Neural progenitor cell (in vitro differentiated cells): ENCODE results near the gene TFE3. TPM values are rescaled to one million over a fixed set of nuclear protein-coding genes. Genes with fewer than 3 reads are reported as not detected.
A peak's percentile ranks its signal among the peaks of the same experiment; 100 is the strongest.

Source experiments
- DNase-seq: peaks from one replicate; pipeline ENCODE4 v3.0.0-alpha.2; 2016; ENCODE audit warnings: low spot score
- H2AFZ ChIP-seq: fragments of 200-600 bp; sonication (generic); replicated peaks from 2 replicates; pipeline ENCODE4 v1.6.1; 2016; ENCODE audit warnings: antibody characterized with exemption
- H3F3A ChIP-seq: fragments of 200-600 bp; sonication (generic); 2 replicates; pipeline ENCODE4 v1.6.1; 2016; ENCODE audit warnings: antibody characterized with exemption, low read depth
- H3K27ac ChIP-seq: fragments of 200-600 bp; sonication (generic); 2 replicates; pipeline ENCODE4 v1.5.1; 2016; ENCODE audit warnings: mild to moderate bottlenecking
- H3K27me3 ChIP-seq: fragments of 200-600 bp; sonication (generic); 2 replicates; pipeline ENCODE4 v1.6.1; 2016; ENCODE audit warnings: mild to moderate bottlenecking, moderate library complexity
- H3K36me3 ChIP-seq: fragments of 200-600 bp; sonication (generic); 2 replicates; pipeline ENCODE4 v1.5.1; 2016
- H3K4me1 ChIP-seq: fragments of 200-600 bp; sonication (generic); 2 replicates; pipeline ENCODE4 v1.6.1; 2016; ENCODE audit warnings: mixed run types
- H3K4me2 ChIP-seq: fragments of 200-600 bp; sonication (generic); 2 replicates; pipeline ENCODE4 v1.6.1; 2016
- H3K4me3 ChIP-seq: fragments of 200-600 bp; sonication (generic); 2 replicates; pipeline ENCODE4 v1.5.1; 2016
- H3K79me2 ChIP-seq: fragments of 200-600 bp; sonication (generic); 2 replicates; pipeline ENCODE4 v1.6.1; 2016; ENCODE audit warnings: low read depth
- H3K9ac ChIP-seq: fragments of 200-600 bp; sonication (generic); 2 replicates; pipeline ENCODE4 v1.6.1; 2016
- H3K9me3 ChIP-seq: fragments of 200-600 bp; sonication (generic); 2 replicates; pipeline ENCODE4 v1.5.1; 2016; ENCODE audit warnings: low read depth
- H4K20me1 ChIP-seq: fragments of 200-600 bp; sonication (generic); 2 replicates; pipeline ENCODE4 v1.6.1; 2016; ENCODE audit warnings: low read depth
- H3K27ac Mint-ChIP-seq: 3 replicates; pipeline ENCODE4 v1.8.0; 2021; ENCODE audit warnings: mixed read lengths
- H3K27me3 Mint-ChIP-seq: 2 replicates; pipeline ENCODE4 v1.8.0; 2022; ENCODE audit warnings: low read depth, mild to moderate bottlenecking, inconsistent platforms, moderate library complexity, mixed read lengths; ENCODE audit not compliant: insufficient read depth
- H3K36me3 Mint-ChIP-seq: 3 replicates; pipeline ENCODE4 v1.8.0; 2021; ENCODE audit warnings: mixed read lengths
- H3K4me1 Mint-ChIP-seq: 3 replicates; pipeline ENCODE4 v1.8.0; 2021; ENCODE audit warnings: mixed read lengths
- H3K4me3 Mint-ChIP-seq: 3 replicates; pipeline ENCODE4 v1.8.0; 2021; ENCODE audit warnings: mild to moderate bottlenecking, moderate library complexity, mixed read lengths
- H3K9me3 Mint-ChIP-seq: 3 replicates; pipeline ENCODE4 v1.8.0; 2020; ENCODE audit warnings: mixed read lengths
- CTCF ChIP-seq: fragments of 200-600 bp; sonication (generic); IDR thresholded peaks from 2 replicates; pipeline ENCODE4 v1.5.1; 2017; ENCODE audit warnings: antibody characterized with exemption, mild to moderate bottlenecking
- EZH2 ChIP-seq: fragments of 200-600 bp; sonication (generic); IDR thresholded peaks from 2 replicates; pipeline ENCODE4 v1.6.1; 2017; ENCODE audit warnings: antibody characterized with exemption, mild to moderate bottlenecking, moderate library complexity
- EZH2phosphoT487 ChIP-seq: fragments of 200-600 bp; sonication (generic); IDR thresholded peaks from 2 replicates; pipeline ENCODE4 v1.6.1; 2017; ENCODE audit warnings: antibody characterized with exemption
- total RNA-seq: library from RNA; depleted of rRNA; stranded (reverse); fragments of >200 nt; gene quantifications from 2 replicates; pipeline ENCODE4 v1.2.3, GENCODE V29; 2015; ENCODE audit warnings: low replicate concordance

The TFE3 gene
- total RNA-seq, 1 donor from 2014 or later, result 7.9 TPM

- H3K9me3 ChIP-seq, result no peaks in the 10 kb centered on the region
- no peaks in the 10 kb centered on the region for H3K4me1 ChIP-seq
- H3K36me3 Mint-ChIP-seq, result peaks cover 6% of the 10 kb centered on the region
- H3K27ac Mint-ChIP-seq, result no peak overlapping the region
- peaks cover 7% of the 10 kb centered on the region for H3K79me2 ChIP-seq
- no peaks in the 10 kb centered on the region for H3K36me3 ChIP-seq
- H3K9ac ChIP-seq, result peak overlapping the region; percentile 32
- no peaks in the 10 kb centered on the region for H4K20me1 ChIP-seq
- no peak overlapping the region for H2AFZ ChIP-seq
- no peaks in the 10 kb centered on the region for H3K27me3 ChIP-seq
- H3K4me1 Mint-ChIP-seq, result peaks cover 15% of the 10 kb centered on the region
- H3K4me3 Mint-ChIP-seq, result peak overlapping the region; percentile 87
- H3K9me3 Mint-ChIP-seq, result peaks cover 40% of the 10 kb centered on the region
- peak overlapping the region; percentile 20 for H3K27ac ChIP-seq
- H3K4me3 ChIP-seq, result peak overlapping the region; percentile 69
- TF ChIP-seq EZH2phosphoT487 (no peak), EZH2 (no peak), CTCF (no peak)
- peaks cover 14% of the 10 kb centered on the region for H3K27me3 Mint-ChIP-seq
- H3K4me2 ChIP-seq, result peak overlapping the region; percentile 67
- DNase-seq, result peak; percentile 92
- peaks cover 4% of the 10 kb centered on the region for H3F3A ChIP-seq
These were observed 10.3 kb upstream of the TFE3 start for GRCh38 chrX:49053223-49054072.

GRCh38 chrX:49043987-49044281 lies 777 bp upstream of the TFE3 start:
- H3K9me3 Mint-ChIP-seq, result peaks cover 29% of the 10 kb centered on the region
- TF ChIP-seq EZH2 (no peak), CTCF (no peak), EZH2phosphoT487 (no peak)
- no peaks in the 10 kb centered on the region for H3K36me3 ChIP-seq
- H3K4me1 ChIP-seq, result peaks cover 3% of the 10 kb centered on the region
- H3K4me2 ChIP-seq, result peak overlapping the region; percentile 63
- H3K27ac Mint-ChIP-seq, result peak overlapping the region; percentile 81
- H3K9me3 ChIP-seq, result no peaks in the 10 kb centered on the region
- peaks cover 40% of the 10 kb centered on the region for H3K4me1 Mint-ChIP-seq
- no peak overlapping the region for H3K9ac ChIP-seq
- H3K36me3 Mint-ChIP-seq, result no peaks in the 10 kb centered on the region
- H4K20me1 ChIP-seq, result peaks cover 5% of the 10 kb centered on the region
- H3K79me2 ChIP-seq, result peaks cover 31% of the 10 kb centered on the region
- H3F3A ChIP-seq, result peaks cover 18% of the 10 kb centered on the region
- H3K27me3 Mint-ChIP-seq, result peaks cover 10% of the 10 kb centered on the region
- H2AFZ ChIP-seq, result no peak overlapping the region
- H3K27me3 ChIP-seq, result no peaks in the 10 kb centered on the region
- no peak overlapping the region for H3K27ac ChIP-seq
- H3K4me3 Mint-ChIP-seq, result peak overlapping the region; percentile 94
- DNase-seq, result no peak
- peak overlapping the region; percentile 34 for H3K4me3 ChIP-seq

GRCh38 chrX:49042581-49043219 lies 457 bp downstream of the TFE3 start:
- Mint-ChIP-seq H3K4me3 (peak overlapping the region; percentile 94), H3K9me3 (peaks cover 34% of the 10 kb centered on the region), H3K27me3 (peaks cover 10% of the 10 kb centered on the region), H3K4me1 (peaks cover 45% of the 10 kb centered on the region), H3K27ac (peak overlapping the region; percentile 93), H3K36me3 (peaks cover 8% of the 10 kb centered on the region)
- Histone ChIP-seq H4K20me1 (peaks cover 5% of the 10 kb centered on the region), H2AFZ (no peak overlapping the region), H3K36me3 (no peaks in the 10 kb centered on the region), H3K79me2 (peaks cover 35% of the 10 kb centered on the region), H3F3A (peaks cover 18% of the 10 kb centered on the region), H3K9ac (peak overlapping the region; percentile 58), H3K4me2 (peak overlapping the region; percentile 77), H3K4me1 (peaks cover 3% of the 10 kb centered on the region), H3K4me3 (peak overlapping the region; percentile 78), H3K9me3 (no peaks in the 10 kb centered on the region), H3K27me3 (no peaks in the 10 kb centered on the region), H3K27ac (peak overlapping the region; percentile 56)
- DNase-seq, result no peak
- no peak for TF ChIP-seq EZH2
- TF ChIP-seq CTCF, result no peak
- TF ChIP-seq EZH2phosphoT487, result no peak
